Hepatocyte (in vitro differentiated cells): ENCODE data around the gene ITPRIPL2. TPM values are rescaled to one million over a fixed set of nuclear protein-coding genes. Genes with fewer than 3 reads are reported as not detected.

Experiments
- DNase-seq: peaks from one replicate; pipeline ENCODE4 v3.0.0-alpha.2; 2016; ENCODE audit warnings: low spot score
- H2AFZ ChIP-seq: fragments of 200-600 bp; sonication (generic); 2 replicates; pipeline ENCODE4 v1.6.0; 2016; ENCODE audit warnings: antibody characterized with exemption, mild to moderate bottlenecking
- H3K27ac ChIP-seq: fragments of 200-600 bp; sonication (generic); 2 replicates; pipeline ENCODE4 v1.5.1; 2016; ENCODE audit warnings: mild to moderate bottlenecking
- H3K27me3 ChIP-seq: fragments of 200-600 bp; sonication (generic); 2 replicates; pipeline ENCODE4 v1.6.1; 2016
- H3K36me3 ChIP-seq: fragments of 200-600 bp; sonication (generic); replicated peaks from 2 replicates; pipeline ENCODE4 v1.5.1; 2016; ENCODE audit warnings: low read depth; ENCODE audit not compliant: insufficient read depth
- H3K4me1 ChIP-seq: fragments of 200-600 bp; sonication (generic); 2 replicates; pipeline ENCODE4 v1.5.1; 2016; ENCODE audit warnings: mild to moderate bottlenecking, moderate library complexity; ENCODE audit not compliant: insufficient read depth
- H3K4me2 ChIP-seq: fragments of 200-600 bp; sonication (generic); 2 replicates; pipeline ENCODE4 v1.6.0; 2016
- H3K4me3 ChIP-seq: fragments of 200-600 bp; sonication (generic); 2 replicates; pipeline ENCODE4 v1.5.1; 2016; ENCODE audit warnings: mild to moderate bottlenecking
- H3K79me2 ChIP-seq: fragments of 200-600 bp; sonication (generic); 2 replicates; pipeline ENCODE4 v1.6.0; 2017; ENCODE audit warnings: mild to moderate bottlenecking
- H3K9me2 ChIP-seq: fragments of 200-600 bp; sonication (generic); replicated peaks from 2 replicates; pipeline ENCODE4 v1.6.0; 2017; ENCODE audit warnings: mild to moderate bottlenecking; ENCODE audit not compliant: insufficient read depth
- H3K9me3 ChIP-seq: fragments of 200-600 bp; sonication (generic); 2 replicates; pipeline ENCODE4 v1.5.1; 2016; ENCODE audit warnings: low read depth, mild to moderate bottlenecking
- H4K20me1 ChIP-seq: fragments of 200-600 bp; sonication (generic); 2 replicates; pipeline ENCODE4 v1.6.0; 2016; ENCODE audit warnings: mild to moderate bottlenecking; ENCODE audit not compliant: insufficient read depth, poor library complexity, severe bottlenecking
- EZH2 ChIP-seq: fragments of 200-600 bp; sonication (generic); IDR thresholded peaks from 2 replicates; pipeline ENCODE4 v1.6.1; 2016; ENCODE audit warnings: antibody characterized with exemption, mild to moderate bottlenecking, borderline replicate concordance
- EZH2phosphoT487 ChIP-seq: fragments of 200-600 bp; sonication (generic); IDR thresholded peaks from one replicate; pipeline ENCODE4 v1.6.1; 2018; ENCODE audit warnings: antibody characterized with exemption, mild to moderate bottlenecking, low read depth, moderate library complexity; ENCODE audit not compliant: unreplicated experiment, severe bottlenecking
- WGBS: methylation state at CpG from one replicate; pipeline ENCODE4 v1.1.6; 2016; ENCODE audit warnings: low lambda C conversion rate; ENCODE audit errors: missing lambda C conversion rate; 5-methylcytosine and 5-hydroxymethylcytosine counted together
- polyA plus RNA-seq: library from polyadenylated mRNA; unstranded; fragments of >200 nt; fragmentation: Nextera tagmentation; extraction: Ambion mirVana; gene quantifications from 2 replicates; pipeline ENCODE4 v1.2.1, GENCODE V29; 2016
- total RNA-seq: library from RNA; depleted of rRNA; stranded (reverse); fragments of >200 nt; gene quantifications from 2 replicates; pipeline ENCODE4 v1.2.3, GENCODE V29; 2014
- TF ChIP-seq, protein P1 (sequence below): fragments of 200-600 bp; sonication (generic); IDR thresholded peaks from 2 replicates; pipeline ENCODE4 v1.5.1; 2016; ENCODE audit warnings: antibody characterized with exemption, mild to moderate bottlenecking; ENCODE audit not compliant: poor library complexity

Gene ITPRIPL2
- total and polyA plus RNA-seq, 2 experiments from 2014 or later, result 10.3 to 20.1 TPM

DNA sequence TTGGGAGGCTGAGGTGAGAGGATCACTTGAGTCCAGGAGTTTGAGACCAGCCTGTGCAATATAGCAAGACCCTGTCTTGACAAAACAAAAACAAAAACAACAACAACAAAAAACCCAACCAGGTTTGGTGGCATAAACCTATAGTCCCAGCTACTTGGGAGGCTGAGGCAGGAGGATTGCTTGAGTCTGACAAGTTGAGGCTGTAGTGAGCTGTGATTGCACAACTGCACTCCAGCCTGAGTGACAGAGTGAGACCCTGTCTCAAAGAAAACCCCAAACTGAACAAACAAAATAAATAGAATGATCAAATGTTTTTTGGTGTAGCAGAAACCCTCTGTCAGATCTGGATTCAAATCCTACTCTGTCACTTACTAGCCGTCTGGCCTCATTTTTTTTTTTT lies 38.3 kb downstream of the ITPRIPL2 start:
- Histone ChIP-seq H3K4me2 (no peak overlapping the region), H3K27me3 (no peaks in the 10 kb centered on the region), H3K36me3 (no peaks in the 10 kb centered on the region), H3K9me2 (no peaks in the 10 kb centered on the region), H3K4me1 (no peaks in the 10 kb centered on the region), H3K9me3 (no peaks in the 10 kb centered on the region), H3K27ac (no peak overlapping the region), H3K4me3 (no peak overlapping the region), H3K79me2 (no peaks in the 10 kb centered on the region), H4K20me1 (no peaks in the 10 kb centered on the region), H2AFZ (no peak overlapping the region)
- WGBS, result 82% methylated on average over 1 of the region's 1 CpG
- TF ChIP-seq, protein P1, sequence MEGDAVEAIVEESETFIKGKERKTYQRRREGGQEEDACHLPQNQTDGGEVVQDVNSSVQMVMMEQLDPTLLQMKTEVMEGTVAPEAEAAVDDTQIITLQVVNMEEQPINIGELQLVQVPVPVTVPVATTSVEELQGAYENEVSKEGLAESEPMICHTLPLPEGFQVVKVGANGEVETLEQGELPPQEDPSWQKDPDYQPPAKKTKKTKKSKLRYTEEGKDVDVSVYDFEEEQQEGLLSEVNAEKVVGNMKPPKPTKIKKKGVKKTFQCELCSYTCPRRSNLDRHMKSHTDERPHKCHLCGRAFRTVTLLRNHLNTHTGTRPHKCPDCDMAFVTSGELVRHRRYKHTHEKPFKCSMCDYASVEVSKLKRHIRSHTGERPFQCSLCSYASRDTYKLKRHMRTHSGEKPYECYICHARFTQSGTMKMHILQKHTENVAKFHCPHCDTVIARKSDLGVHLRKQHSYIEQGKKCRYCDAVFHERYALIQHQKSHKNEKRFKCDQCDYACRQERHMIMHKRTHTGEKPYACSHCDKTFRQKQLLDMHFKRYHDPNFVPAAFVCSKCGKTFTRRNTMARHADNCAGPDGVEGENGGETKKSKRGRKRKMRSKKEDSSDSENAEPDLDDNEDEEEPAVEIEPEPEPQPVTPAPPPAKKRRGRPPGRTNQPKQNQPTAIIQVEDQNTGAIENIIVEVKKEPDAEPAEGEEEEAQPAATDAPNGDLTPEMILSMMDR, result no peak
- TF ChIP-seq EZH2phosphoT487 (no peak), EZH2 (no peak)
- DNase-seq, result no peak

DNA sequence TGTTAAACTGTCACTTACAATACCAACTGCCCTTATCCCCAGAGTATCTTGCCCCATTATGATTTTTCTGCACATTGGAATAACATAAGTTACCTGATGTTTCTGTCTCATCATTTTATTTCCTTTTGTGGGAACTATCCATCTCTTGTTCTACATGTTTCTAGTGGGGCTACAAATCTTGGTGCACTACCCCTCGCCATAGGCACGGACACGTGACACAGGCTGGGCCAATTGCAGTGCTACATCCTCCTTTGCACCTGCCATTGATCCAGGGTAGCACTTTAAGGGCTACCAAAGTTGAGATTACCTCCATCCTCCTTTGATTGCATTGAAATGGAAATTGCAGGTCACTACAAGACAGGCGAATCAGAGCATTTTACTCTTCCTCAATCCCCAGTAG lies 40.1 kb downstream of the ITPRIPL2 start:
- no peaks in the 10 kb centered on the region for H3K79me2 ChIP-seq
- 79% methylated on average over 4 of the region's 4 CpGs for WGBS
- no peaks in the 10 kb centered on the region for H3K36me3 ChIP-seq
- TF ChIP-seq EZH2phosphoT487 (no peak), EZH2 (no peak)
- TF ChIP-seq, protein P1, result no peak
- H3K9me3 ChIP-seq, result no peaks in the 10 kb centered on the region
- no peaks in the 10 kb centered on the region for H4K20me1 ChIP-seq
- H3K27me3 ChIP-seq, result no peaks in the 10 kb centered on the region
- no peak overlapping the region for H3K4me3 ChIP-seq
- no peak for DNase-seq
- H3K27ac ChIP-seq, result no peak overlapping the region
- H2AFZ ChIP-seq, result no peak overlapping the region
- no peak overlapping the region for H3K4me2 ChIP-seq
- no peaks in the 10 kb centered on the region for H3K9me2 ChIP-seq
- H3K4me1 ChIP-seq, result no peaks in the 10 kb centered on the region

DNA sequence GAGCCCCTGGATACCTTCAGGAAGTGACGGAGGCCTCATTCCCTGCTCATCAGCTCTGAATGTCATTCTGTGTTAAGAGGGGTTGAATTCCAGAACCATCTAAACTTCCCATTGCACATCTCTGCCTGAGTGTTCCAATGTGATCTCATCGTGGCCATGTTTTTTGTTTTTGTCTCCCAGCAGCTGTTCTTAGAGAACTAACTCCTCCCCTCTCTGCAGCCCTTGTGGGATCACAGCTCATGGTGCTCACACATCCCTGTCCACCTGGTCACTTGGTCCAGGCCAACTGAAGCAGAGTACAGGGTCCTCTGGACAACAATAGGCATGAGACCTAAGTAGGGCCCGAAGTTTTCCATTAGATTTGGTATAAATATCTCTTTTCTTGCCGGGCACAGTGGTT lies 48.3 kb downstream of the ITPRIPL2 start:
- H4K20me1 ChIP-seq, result no peaks in the 10 kb centered on the region

More for the DNA sequence above, 48.3 kb downstream of the ITPRIPL2 start:
- 91% methylated on average over 4 of the region's 4 CpGs for WGBS
- no peaks in the 10 kb centered on the region for H3K9me3 ChIP-seq
- H3K27me3 ChIP-seq, result no peaks in the 10 kb centered on the region
- H3K79me2 ChIP-seq, result no peaks in the 10 kb centered on the region
- no peaks in the 10 kb centered on the region for H3K36me3 ChIP-seq
- no peaks in the 10 kb centered on the region for H3K4me1 ChIP-seq
- no peak overlapping the region for H3K4me3 ChIP-seq
- H3K9me2 ChIP-seq, result no peaks in the 10 kb centered on the region
- no peak overlapping the region for H3K27ac ChIP-seq
- TF ChIP-seq, protein P1, result no peak
- TF ChIP-seq EZH2, result no peak
- no peak overlapping the region for H3K4me2 ChIP-seq
- no peak for DNase-seq
- H2AFZ ChIP-seq, result no peak overlapping the region
